Endothelial cell of umbilical vein (primary cell): Measurements from ENCODE around the gene RHBDD3. TPM values are rescaled to one million over a fixed set of nuclear protein-coding genes. Genes with fewer than 3 reads are reported as not detected.

ENCODE experiments used
- BruUV-seq: library from RNA; stranded (reverse); fragments of 400-500 nt; replicated peaks from 2 replicates; lab custom pipeline; 2021; lab: Mats Ljungman, UMichigan
- CTCF ChIA-PET: fragments of 300-600, 350-600 bp; sonication (Branson Sonifier 250); formaldehyde crosslinking; loops from one replicate; lab custom pipeline; 2021; ENCODE audit warnings: antibody characterized with exemption, inconsistent platforms; lab: Charles Lee
- POLR2A ChIA-PET: fragments of 300-600, 350-600 bp; sonication (Branson Sonifier 250); formaldehyde crosslinking; loops from one replicate; lab custom pipeline; 2021; ENCODE audit warnings: antibody characterized with exemption, inconsistent platforms; lab: Charles Lee
- DNase-seq: peaks from one replicate; pipeline ENCODE4 v3.0.0-alpha.2; 2011; ENCODE audit warnings: low read depth, low spot score
- FAIRE-seq: peaks from 2 replicates; lab custom pipeline; 2011; peaks lifted over from hg19 to GRCh38; lab: Jason Lieb, UNC
- H2AFZ ChIP-seq: 2 replicates; pipeline ENCODE4 v1.6.0; 2012; ENCODE audit warnings: low read depth, low read length, control low read depth, inconsistent platforms
- H3K27ac ChIP-seq: 2 replicates; pipeline ENCODE4 v1.5.1; 2011; ENCODE audit warnings: low read depth, mild to moderate bottlenecking, control low read depth, low read length, moderate library complexity; ENCODE audit not compliant: insufficient read depth
- H3K27me3 ChIP-seq, 2 experiments: 2 replicates each; pipeline versions ENCODE4 v1.6.0 to v1.6.1; 2011; ENCODE audit warnings: low read length in 2 of 2, mixed read lengths in 1 of 2; ENCODE audit not compliant: control insufficient read depth in 2 of 2, insufficient read depth in 2 of 2
- H3K36me3 ChIP-seq, 2 experiments: 2 replicates in 1 of 2; 3 replicates in 1 of 2; pipeline ENCODE4 v1.5.1; 2011; ENCODE audit warnings: low read length in 2 of 2, mild to moderate bottlenecking in 1 of 2, moderate library complexity in 1 of 2; ENCODE audit not compliant: control insufficient read depth in 2 of 2, insufficient read depth in 2 of 2; ENCODE audit errors: extremely low read depth in 1 of 2
- H3K4me1 ChIP-seq: 3 replicates; pipeline ENCODE4 v1.5.1; 2011; ENCODE audit warnings: mild to moderate bottlenecking, low read length; ENCODE audit not compliant: control insufficient read depth, insufficient read depth; ENCODE audit errors: extremely low read depth
- H3K4me2 ChIP-seq: 2 replicates; pipeline ENCODE4 v1.6.1; 2011; ENCODE audit warnings: low read length, control low read depth, mixed read lengths; ENCODE audit not compliant: insufficient read depth
- H3K4me3 ChIP-seq, 3 experiments: fragments of 200-600 bp in 1 of 3; sonication (generic), shearing (Covaris generic) in 1 of 3; replicated peaks in 1 of 3; 2 replicates each; pipeline ENCODE4 v1.5.1; 2011 to 2016; ENCODE audit warnings: control low read depth in 3 of 3, low read length in 3 of 3, mild to moderate bottlenecking in 2 of 3, inconsistent platforms in 1 of 3, low read depth in 1 of 3, moderate library complexity in 1 of 3; ENCODE audit not compliant: insufficient read depth in 1 of 3
- H3K79me2 ChIP-seq: 2 replicates; pipeline ENCODE4 v1.6.0; 2012; ENCODE audit warnings: low read length, inconsistent platforms; ENCODE audit not compliant: control insufficient read depth, insufficient read depth
- H3K9ac ChIP-seq: replicated peaks from 2 replicates; pipeline ENCODE3; 2011; ENCODE audit warnings: low read length, control low read depth; ENCODE audit not compliant: insufficient read depth; ENCODE audit errors: extremely low read depth
- H3K9me1 ChIP-seq: replicated peaks from 3 replicates; pipeline ENCODE4 v1.6.0; 2011; ENCODE audit warnings: mild to moderate bottlenecking, low read length; ENCODE audit not compliant: control insufficient read depth, insufficient read depth; ENCODE audit errors: extremely low read depth
- H3K9me3 ChIP-seq: replicated peaks from 2 replicates; pipeline ENCODE4 v1.5.1; 2012; ENCODE audit warnings: low read length, inconsistent platforms; ENCODE audit not compliant: control insufficient read depth, insufficient read depth
- H4K20me1 ChIP-seq: replicated peaks from 2 replicates; pipeline ENCODE3; 2011; ENCODE audit warnings: mild to moderate bottlenecking, low read length; ENCODE audit not compliant: control insufficient read depth, insufficient read depth; ENCODE audit errors: extremely low read depth
- EZH2 ChIP-seq: IDR thresholded peaks from 2 replicates; pipeline ENCODE4 v1.6.1; 2012; ENCODE audit warnings: borderline replicate concordance, low read depth, mild to moderate bottlenecking, moderate library complexity, low read length, inconsistent platforms; ENCODE audit not compliant: severe bottlenecking
- FOS ChIP-seq: IDR thresholded peaks from 2 replicates; pipeline ENCODE4 v1.6.1; 2011; ENCODE audit warnings: mild to moderate bottlenecking, low read length, moderate library complexity, borderline replicate concordance; ENCODE audit not compliant: insufficient read depth
- GATA2 ChIP-seq: IDR thresholded peaks from 2 replicates; pipeline ENCODE4 v1.7.0; 2011; ENCODE audit warnings: low read depth, mild to moderate bottlenecking, moderate library complexity, mixed read lengths, low read length; ENCODE audit not compliant: insufficient read length, insufficient read depth
- JUN ChIP-seq: IDR thresholded peaks from 2 replicates; pipeline ENCODE4 v1.6.1; 2011; ENCODE audit warnings: borderline replicate concordance, low read depth; ENCODE audit not compliant: insufficient read length, insufficient read depth
- MYC ChIP-seq: IDR thresholded peaks from one replicate; pipeline ENCODE4 v1.6.1; 2011; ENCODE audit warnings: mild to moderate bottlenecking, low read depth, low read length
- POLR2A ChIP-seq: IDR thresholded peaks from 2 replicates; pipeline ENCODE4 v1.6.1; 2012; ENCODE audit warnings: low read depth, mild to moderate bottlenecking, control low read depth, low read length
- POLR2AphosphoS5 ChIP-seq: IDR thresholded peaks from 2 replicates; pipeline ENCODE4 v1.6.1; 2012; ENCODE audit warnings: low read depth, mild to moderate bottlenecking, control low read depth, low read length, moderate library complexity; ENCODE audit not compliant: insufficient read depth
- dilution Hi-C: fragments of 300-500 bp; cut with MboI; formaldehyde crosslinking; loops from one replicate; pipeline ENCODE4 v1.15.0; 2019; ENCODE audit warnings: low sequenced_read_pairs; ENCODE audit not compliant: extremely low pct_ligation_motif_present
- intact Hi-C: fragments of 100-400 bp; cut with micrococcal nuclease; formaldehyde crosslinking; loops from one replicate; pipeline ENCODE4 v1.10.0; 2022
- polyA plus RNA-seq, 4 experiments: library from polyadenylated mRNA; depleted of rRNA in 3 of 4; stranded (reverse) in 3 of 4; unstranded in 1 of 4; fragments of >200 nt; gene quantifications; 2 replicates each; pipeline versions ENCODE4 v1.2.1 to v1.2.3, GENCODE V29; 2011 to 2012; ENCODE audit warnings: missing spikeins in 1 of 4
- total RNA-seq: library from RNA; stranded (reverse); gene quantifications from 2 replicates; pipeline ENCODE4 v1.2.3, GENCODE V29; 2021
- TF ChIP-seq, protein P1 (sequence below): IDR thresholded peaks from 2 replicates; pipeline ENCODE4 v1.6.1; 2011; ENCODE audit not compliant: insufficient read depth, insufficient read length
- TF ChIP-seq, protein P2 (sequence below), 2 donors: IDR thresholded peaks; 1 replicate in 1 of 2; 2 replicates in 1 of 2; pipeline ENCODE4 v1.5.1; 2011; ENCODE audit warnings: low read length in 2 of 2, mild to moderate bottlenecking in 2 of 2, moderate library complexity in 2 of 2, control low read depth in 1 of 2, inconsistent platforms in 1 of 2, low read depth in 1 of 2; ENCODE audit not compliant: insufficient read depth in 1 of 2; ENCODE audit errors: extremely low read depth in 1 of 2

The RHBDD3 gene
- total and polyA plus RNA-seq, 2 donors (not counting 3 experiments of a cell fraction or from before 2014, with no cell fraction given), result 31.3 to 37.2 TPM

DNA sequence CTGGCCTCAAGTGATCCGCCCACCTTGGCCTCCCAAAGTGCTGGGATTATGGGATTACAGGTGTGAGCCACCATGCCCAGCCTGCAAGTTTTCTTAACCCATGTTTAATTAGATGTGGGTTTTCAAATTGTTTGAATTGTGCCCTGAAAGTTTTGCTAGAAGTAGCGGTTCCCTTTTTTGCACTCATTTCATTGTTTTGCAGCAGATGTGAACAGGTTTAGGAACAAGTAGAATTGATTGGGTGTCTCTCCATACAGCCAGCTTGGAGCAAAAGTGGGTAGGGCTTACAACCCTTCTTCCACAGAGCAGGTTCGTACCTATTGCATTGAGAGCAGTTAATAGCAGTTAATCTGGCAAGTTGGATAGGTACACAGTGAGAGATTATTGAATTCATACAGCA is 16.4 kb upstream of the RHBDD3 start:
- no peak overlapping the region for H3K9ac ChIP-seq
- TF ChIP-seq GATA2 (no peak), MYC (no peak), JUN (no peak), POLR2A (no peak), FOS (no peak), EZH2 (no peak), POLR2AphosphoS5 (no peak)
- TF ChIP-seq, protein P1, sequence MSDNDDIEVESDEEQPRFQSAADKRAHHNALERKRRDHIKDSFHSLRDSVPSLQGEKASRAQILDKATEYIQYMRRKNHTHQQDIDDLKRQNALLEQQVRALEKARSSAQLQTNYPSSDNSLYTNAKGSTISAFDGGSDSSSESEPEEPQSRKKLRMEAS, result no peak
- TF ChIP-seq, protein P2, sequence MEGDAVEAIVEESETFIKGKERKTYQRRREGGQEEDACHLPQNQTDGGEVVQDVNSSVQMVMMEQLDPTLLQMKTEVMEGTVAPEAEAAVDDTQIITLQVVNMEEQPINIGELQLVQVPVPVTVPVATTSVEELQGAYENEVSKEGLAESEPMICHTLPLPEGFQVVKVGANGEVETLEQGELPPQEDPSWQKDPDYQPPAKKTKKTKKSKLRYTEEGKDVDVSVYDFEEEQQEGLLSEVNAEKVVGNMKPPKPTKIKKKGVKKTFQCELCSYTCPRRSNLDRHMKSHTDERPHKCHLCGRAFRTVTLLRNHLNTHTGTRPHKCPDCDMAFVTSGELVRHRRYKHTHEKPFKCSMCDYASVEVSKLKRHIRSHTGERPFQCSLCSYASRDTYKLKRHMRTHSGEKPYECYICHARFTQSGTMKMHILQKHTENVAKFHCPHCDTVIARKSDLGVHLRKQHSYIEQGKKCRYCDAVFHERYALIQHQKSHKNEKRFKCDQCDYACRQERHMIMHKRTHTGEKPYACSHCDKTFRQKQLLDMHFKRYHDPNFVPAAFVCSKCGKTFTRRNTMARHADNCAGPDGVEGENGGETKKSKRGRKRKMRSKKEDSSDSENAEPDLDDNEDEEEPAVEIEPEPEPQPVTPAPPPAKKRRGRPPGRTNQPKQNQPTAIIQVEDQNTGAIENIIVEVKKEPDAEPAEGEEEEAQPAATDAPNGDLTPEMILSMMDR (IDR thresholded peaks at IDR 0.05; ENCODE audit: extremely low read depth in 1 of 2, insufficient read depth in 1 of 2, low read depth in 1 of 2, low read length in 2 of 2), result no peak
- ChIA-PET CTCF (no interaction called here), POLR2A (no interaction called here)
- no peak overlapping the region for H2AFZ ChIP-seq
- FAIRE-seq, result no peak
- H3K27ac ChIP-seq, result no peak overlapping the region
- dilution Hi-C loops, result no loop called here
- intact Hi-C loops, result no loop called here
- peaks cover 7% of the 10 kb centered on the region for H4K20me1 ChIP-seq
- H3K27me3 ChIP-seq, result no peaks in the 10 kb centered on the region
- peaks cover 35 to 50% of the 10 kb centered on the region in 2 experiments for H3K36me3 ChIP-seq
- no peak overlapping the region for H3K4me3 ChIP-seq
- BruUV-seq, result no TSS peak
- no peaks in the 10 kb centered on the region for H3K9me1 ChIP-seq
- no peaks in the 10 kb centered on the region for H3K4me1 ChIP-seq
- H3K9me3 ChIP-seq, result no peaks in the 10 kb centered on the region
- H3K4me2 ChIP-seq, result no peak overlapping the region
- no peak for DNase-seq
- peaks cover 66% of the 10 kb centered on the region for H3K79me2 ChIP-seq
